ENCODE results near the gene LSM4. TPM values are rescaled to one million over a fixed set of nuclear protein-coding genes. Genes with fewer than 3 reads are reported as not detected.

LSM4 gene
- total and polyA plus RNA-seq, 2 of the 13 experiments (the other 11 are each of a cell fraction or from before 2014, with no cell fraction given): 65.8 to 166 TPM

- TF ChIP-seq, protein P1, sequence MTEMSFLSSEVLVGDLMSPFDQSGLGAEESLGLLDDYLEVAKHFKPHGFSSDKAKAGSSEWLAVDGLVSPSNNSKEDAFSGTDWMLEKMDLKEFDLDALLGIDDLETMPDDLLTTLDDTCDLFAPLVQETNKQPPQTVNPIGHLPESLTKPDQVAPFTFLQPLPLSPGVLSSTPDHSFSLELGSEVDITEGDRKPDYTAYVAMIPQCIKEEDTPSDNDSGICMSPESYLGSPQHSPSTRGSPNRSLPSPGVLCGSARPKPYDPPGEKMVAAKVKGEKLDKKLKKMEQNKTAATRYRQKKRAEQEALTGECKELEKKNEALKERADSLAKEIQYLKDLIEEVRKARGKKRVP (CRISPR knock-in tag; IDR thresholded peaks at IDR 0.05): peak in 1 of 2 experiments; percentile 99; a peak in 2 of 4 replicates
- TF ChIP-seq KDM5B (CRISPR knock-in tag; IDR thresholded peaks at IDR 0.05; ENCODE audit: borderline replicate concordance) (no peak), PHF5A (CRISPR knock-in tag; IDR thresholded peaks at IDR 0.05; ENCODE audit: low read depth, unreplicated experiment) (no peak), IKZF5 (CRISPR knock-in tag; IDR thresholded peaks at IDR 0.05) (peak; percentile 57; the same call in 1 of the 2 replicates), ZNF205 (CRISPR knock-in tag; IDR thresholded peaks at IDR 0.05) (peak; percentile 40; the same call in 1 of the 2 replicates), STAT5B (CRISPR knock-in tag; IDR thresholded peaks at IDR 0.05) (no peak), ZNF709 (CRISPR knock-in tag; IDR thresholded peaks at IDR 0.05) (no peak), MEIS2 (CRISPR knock-in tag; IDR thresholded peaks at IDR 0.05) (peak; percentile 45; the same call in 1 of the 2 replicates), HCFC1 (IDR thresholded peaks at IDR 0.05; ENCODE audit: low read depth, low read length) (no peak), MED13 (CRISPR knock-in tag; IDR thresholded peaks at IDR 0.05) (peak; percentile 97), ZMYM3 (CRISPR knock-in tag; IDR thresholded peaks at IDR 0.05) (peak; percentile 83), MAX (IDR thresholded peaks at IDR 0.05) (peak; percentile 39; the same call in 1 of the 2 replicates), TBL1XR1 (IDR thresholded peaks at IDR 0.05; ENCODE audit: borderline replicate concordance, low read length, partially characterized antibody) (peak; percentile 88), ZMYM4 (CRISPR knock-in tag; IDR thresholded peaks at IDR 0.05) (0 out of 2 replicates have a peak, but pooled peaks have one; percentile 5), ARID2 (CRISPR knock-in tag; IDR thresholded peaks at IDR 0.05; ENCODE audit: borderline replicate concordance) (0 out of 2 replicates have a peak, but pooled peaks have one; percentile 71), RELA (CRISPR knock-in tag; IDR thresholded peaks at IDR 0.05) (no peak), KDM1A (CRISPR knock-in tag; IDR thresholded peaks at IDR 0.05) (no peak; the same call in 1 of the 2 replicates), ZNF138 (CRISPR knock-in tag; IDR thresholded peaks at IDR 0.05; ENCODE audit: low read depth) (no peak), ZNF629 (CRISPR knock-in tag; conservative IDR thresholded peaks at IDR 0.05) (0 out of 2 replicates have a peak, but pooled peaks have one; percentile 7), AKAP8 (CRISPR knock-in tag; IDR thresholded peaks at IDR 0.05) (no peak), ZNF615 (CRISPR knock-in tag; IDR thresholded peaks at IDR 0.05; ENCODE audit: borderline replicate concordance) (0 out of 2 replicates have a peak, but pooled peaks have one; percentile 59), KDM6A (CRISPR knock-in tag; IDR thresholded peaks at IDR 0.05; ENCODE audit: low read depth) (no peak), HES4 (CRISPR knock-in tag; IDR thresholded peaks at IDR 0.05; ENCODE audit: borderline replicate concordance) (no peak), ZNF839 (CRISPR knock-in tag; IDR thresholded peaks at IDR 0.05; ENCODE audit: borderline replicate concordance) (no peak)
- TF ChIP-seq, protein P2, sequence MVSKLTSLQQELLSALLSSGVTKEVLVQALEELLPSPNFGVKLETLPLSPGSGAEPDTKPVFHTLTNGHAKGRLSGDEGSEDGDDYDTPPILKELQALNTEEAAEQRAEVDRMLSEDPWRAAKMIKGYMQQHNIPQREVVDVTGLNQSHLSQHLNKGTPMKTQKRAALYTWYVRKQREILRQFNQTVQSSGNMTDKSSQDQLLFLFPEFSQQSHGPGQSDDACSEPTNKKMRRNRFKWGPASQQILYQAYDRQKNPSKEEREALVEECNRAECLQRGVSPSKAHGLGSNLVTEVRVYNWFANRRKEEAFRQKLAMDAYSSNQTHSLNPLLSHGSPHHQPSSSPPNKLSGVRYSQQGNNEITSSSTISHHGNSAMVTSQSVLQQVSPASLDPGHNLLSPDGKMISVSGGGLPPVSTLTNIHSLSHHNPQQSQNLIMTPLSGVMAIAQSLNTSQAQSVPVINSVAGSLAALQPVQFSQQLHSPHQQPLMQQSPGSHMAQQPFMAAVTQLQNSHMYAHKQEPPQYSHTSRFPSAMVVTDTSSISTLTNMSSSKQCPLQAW (CRISPR knock-in tag; IDR thresholded peaks at IDR 0.05): peak; percentile 56
- TF ChIP-seq, protein P3, sequence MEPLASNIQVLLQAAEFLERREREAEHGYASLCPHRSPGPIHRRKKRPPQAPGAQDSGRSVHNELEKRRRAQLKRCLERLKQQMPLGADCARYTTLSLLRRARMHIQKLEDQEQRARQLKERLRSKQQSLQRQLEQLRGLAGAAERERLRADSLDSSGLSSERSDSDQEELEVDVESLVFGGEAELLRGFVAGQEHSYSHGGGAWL (CRISPR knock-in tag; IDR thresholded peaks at IDR 0.05): no peak
- TF ChIP-seq, protein P4, sequence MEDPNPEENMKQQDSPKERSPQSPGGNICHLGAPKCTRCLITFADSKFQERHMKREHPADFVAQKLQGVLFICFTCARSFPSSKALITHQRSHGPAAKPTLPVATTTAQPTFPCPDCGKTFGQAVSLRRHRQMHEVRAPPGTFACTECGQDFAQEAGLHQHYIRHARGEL (CRISPR knock-in tag; IDR thresholded peaks at IDR 0.05): no peak
These were observed 42.1 kb upstream of the LSM4 start (continued) for GRCh38 chr19:18364826-18365528.
